Hematopoietic multipotent progenitor cell treated with erythropoietin and hydrocortisone succinate and interleukin-3 and kit ligand, for 15 days (in vitro differentiated cells): ENCODE data around the gene RTL10.
"Not testable (repeated sequence)": the region's sequence is repeated elsewhere in the genome, so short reads cannot be mapped to it uniquely, and the experiment has no call there.

Source experiments
- DNase-seq: peaks from one replicate; pipeline ENCODE4 v3.0.0-alpha.2; 2015; ENCODE audit warnings: low spot score

The RTL10 gene

DNA sequence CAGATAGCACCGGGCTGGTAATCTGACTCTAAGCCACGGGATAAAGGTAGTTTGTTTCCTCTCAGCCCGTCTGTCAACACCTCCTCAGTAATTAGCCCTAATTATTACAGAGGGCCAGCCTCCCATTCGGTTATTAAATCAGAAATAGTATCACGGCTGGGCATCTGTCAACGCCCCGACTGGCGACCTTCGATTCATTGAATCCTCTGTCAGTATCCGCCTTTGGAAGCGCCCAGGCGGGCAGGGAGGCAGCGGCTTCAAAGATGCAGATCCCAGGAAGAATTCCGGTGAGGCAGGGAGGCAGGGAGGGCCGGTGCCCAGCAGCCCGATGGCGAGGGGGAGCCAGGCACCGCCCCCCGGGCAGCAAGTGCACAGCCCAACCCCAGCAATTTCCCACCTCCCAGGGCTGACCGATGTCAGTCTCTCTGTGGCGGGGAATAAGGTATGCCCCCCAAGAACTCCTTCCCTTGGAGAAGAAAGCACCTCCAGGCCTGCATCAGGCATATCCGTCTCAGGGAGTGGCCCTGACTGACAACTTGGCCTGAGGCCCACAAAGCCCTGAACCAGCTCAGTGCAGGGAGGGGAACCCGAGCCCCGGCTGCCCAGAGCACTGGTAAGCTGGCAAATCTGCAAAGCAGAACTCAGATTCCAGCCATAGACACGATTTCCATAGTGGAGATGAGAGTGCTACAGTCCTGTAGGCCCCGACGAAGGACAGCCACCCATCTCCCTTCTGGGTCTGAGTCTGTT lies 11.4 kb downstream of the RTL10 start:
- DNase-seq, result no peak

DNA sequence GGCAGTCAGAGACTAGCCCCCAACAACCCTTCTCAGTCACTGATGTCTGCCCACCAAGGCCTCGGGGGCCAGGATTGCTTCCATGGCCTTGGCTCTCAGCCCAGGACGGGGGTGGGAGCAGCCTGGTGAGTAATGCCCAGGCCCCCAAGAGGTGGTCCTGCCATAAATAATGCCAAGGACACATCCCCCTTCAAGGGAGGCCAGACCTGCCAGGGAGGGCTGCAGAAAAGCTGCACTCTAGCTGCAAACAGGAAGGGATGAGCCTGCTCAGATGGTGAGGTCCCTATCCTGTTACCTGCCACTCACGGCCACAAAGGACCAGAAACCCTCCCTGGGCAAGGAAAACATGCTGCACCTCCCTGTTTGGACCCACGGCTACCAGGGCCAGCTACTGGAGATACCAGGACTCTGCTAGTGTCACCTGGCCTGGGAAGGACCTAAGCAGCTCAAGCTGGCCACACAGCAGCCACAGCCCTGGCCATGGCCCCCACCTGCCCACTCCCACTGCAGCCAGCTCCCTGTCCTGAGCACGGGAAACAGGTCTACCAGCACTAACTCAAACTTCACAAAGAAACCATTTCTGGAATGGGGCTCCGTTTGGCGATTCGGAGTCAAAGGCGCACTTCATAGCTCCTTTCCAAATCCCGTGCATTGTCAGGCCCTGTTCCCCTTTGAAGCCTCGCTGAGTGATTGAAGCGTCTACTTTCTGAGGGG lies 12.1 kb downstream of the RTL10 start:
- DNase-seq, result no peak

DNA sequence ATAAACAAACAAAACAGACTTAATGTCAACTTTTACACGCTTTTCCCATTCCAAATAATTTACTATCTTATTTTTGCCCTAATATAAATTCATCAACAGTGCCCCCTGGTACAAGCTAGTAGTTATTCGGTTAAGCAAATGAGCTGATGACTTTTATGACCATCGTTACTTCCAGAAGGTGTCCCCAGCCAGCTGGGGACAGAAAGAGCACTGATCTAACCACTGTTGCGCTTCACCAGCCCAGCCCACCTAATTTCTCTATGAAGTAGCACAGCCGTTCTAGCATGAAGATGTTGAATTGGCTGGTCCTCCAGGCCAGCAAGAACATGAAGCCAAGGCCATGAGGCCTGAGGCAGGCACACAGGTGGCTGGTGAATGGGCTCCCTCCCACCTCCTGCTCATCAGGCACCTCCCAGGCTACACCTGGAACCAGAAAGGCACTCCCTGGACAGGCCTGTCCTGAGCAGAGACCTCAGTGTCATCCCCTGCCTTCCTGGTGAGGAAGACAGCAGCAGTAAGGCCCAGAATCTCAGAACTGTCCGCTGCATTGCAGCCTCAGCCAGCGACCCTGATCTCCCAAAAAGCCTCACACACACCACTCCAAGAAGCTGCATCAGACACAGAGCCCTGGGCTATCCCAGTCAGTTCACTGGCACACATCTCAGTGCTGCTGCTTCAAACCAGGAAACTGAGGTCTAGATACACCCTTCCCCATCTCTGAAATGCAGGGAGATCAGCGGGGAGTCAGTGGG lies 12.9 kb downstream of the RTL10 start:
- no peak for DNase-seq

DNA sequence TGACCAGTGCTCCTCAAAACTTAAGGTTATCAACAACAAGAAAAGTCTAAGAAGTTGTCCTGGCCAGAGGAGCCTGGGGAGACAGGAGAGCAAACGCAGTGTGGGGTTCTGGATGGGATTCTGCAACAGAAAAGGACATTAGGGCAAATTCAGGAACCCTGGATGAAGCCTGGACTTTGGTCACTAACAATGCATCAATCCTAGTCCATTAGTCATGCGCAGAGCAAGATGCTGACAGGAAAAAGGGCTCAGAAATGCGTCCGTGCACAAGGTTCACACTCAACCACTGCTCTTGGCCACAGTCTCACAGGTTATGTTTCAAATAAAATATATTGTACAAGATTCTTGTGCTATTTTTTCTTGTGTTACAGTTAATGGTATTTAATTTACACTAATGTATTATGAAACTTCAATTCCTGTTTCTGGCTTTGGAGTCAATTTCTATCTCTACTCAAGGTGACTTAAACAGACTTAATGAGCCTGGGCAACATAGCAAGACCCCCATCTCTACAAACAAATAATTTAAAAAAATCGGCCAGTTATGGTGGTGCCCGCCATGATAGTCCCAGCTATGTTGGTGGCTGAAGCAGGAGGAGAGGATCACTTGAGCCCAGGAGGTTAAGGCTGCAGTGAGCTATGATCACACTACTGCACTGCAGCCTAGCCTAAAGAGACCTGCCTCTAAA lies 13.6 kb downstream of the RTL10 start:
- no peak for DNase-seq

DNA sequence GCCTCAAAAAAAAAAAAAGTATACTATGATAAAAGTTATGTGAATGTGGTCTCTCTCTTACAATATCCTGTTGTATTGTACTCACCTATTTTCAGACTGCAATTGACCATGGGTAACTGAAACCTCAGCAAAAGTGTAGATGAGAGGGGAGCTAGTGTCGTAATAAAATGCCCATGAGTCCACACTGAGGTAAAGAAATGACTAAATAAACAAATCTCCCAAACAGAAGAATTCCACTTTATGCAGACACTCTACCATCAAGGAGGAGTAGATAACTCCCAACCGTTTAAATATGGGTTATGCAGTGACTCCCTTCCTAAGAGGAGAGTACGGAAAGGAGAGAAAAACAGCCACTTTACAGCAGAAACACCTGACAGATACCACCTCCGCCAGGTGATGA lies 14.6 kb downstream of the RTL10 start:
- no peak for DNase-seq

DNA sequence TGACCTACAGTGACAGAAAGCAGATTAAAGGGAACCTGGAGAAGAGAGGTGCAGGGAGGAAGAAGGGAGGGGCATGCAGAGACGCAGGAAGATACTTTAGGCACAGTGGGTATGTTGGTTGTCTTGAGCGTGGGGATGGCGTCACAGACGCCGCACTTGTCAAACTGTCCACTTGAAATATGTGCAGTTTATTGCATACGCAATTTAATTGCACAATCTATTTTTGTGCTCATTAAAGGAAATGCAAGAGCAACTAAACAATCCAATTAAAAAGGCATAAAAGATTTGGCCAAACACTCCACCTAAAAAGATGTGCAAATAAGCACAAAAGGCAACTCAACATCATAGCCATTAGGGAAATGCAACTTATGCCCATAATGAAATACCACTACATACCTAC lies 16.8 kb downstream of the RTL10 start:
- DNase-seq, result no peak

DNA sequence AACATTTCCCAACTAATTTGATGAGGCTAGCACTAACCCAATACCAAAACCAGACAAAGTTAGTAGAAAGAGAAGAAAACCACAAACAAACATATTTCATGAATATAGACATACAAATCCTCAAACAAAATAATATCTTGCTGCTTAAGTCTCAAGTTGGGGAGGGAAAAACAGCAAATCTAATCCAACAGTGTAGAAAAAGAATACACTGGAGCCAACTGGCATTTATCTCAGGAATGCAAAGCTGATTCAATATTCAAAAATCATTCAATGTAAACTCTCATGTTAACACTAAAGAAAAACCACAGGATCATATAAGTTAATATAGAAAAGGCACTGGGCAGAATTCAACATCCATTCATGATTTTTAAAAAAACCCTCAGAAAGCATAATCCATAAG lies 18.2 kb downstream of the RTL10 start:
- no peak for DNase-seq

DNA sequence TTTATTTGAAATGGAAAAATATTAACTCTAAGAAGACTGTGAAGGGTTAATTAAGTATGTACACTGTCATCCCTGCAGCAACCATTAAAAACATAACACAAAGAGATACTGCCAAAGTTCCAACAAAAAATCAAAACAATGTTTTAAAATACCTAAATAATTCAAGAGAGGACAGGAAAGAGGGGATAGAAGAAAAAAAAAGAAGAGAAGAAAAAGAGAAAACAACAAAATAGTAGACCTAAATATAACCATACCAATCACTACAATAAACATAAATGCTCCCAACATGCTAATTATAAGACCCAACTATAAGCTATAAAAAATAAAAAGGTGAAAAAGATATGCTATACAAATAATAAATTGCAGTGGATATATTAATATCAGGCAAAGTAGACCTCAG lies 20.1 kb downstream of the RTL10 start:
- DNase-seq, result no peak

DNA sequence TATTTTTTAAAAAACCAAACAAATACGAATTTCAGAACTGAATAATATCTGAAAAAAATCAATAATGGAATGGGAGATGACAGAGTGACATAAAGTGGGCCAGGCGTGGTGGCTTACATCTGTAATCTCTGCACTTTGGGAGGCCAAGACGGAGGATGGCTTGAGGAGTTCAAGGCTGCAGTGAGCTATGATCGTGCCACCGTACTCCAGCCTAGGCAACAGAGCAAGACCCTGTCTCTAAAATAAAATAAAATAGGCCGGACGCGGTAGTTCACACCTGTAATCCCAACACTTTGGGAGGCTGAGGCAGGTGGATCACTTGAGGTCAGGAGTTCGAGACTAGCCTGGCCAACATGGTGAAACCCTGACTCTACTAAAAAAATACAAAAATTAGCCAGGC lies 21.3 kb downstream of the RTL10 start:
- DNase-seq, result not testable (repeated sequence)

DNA sequence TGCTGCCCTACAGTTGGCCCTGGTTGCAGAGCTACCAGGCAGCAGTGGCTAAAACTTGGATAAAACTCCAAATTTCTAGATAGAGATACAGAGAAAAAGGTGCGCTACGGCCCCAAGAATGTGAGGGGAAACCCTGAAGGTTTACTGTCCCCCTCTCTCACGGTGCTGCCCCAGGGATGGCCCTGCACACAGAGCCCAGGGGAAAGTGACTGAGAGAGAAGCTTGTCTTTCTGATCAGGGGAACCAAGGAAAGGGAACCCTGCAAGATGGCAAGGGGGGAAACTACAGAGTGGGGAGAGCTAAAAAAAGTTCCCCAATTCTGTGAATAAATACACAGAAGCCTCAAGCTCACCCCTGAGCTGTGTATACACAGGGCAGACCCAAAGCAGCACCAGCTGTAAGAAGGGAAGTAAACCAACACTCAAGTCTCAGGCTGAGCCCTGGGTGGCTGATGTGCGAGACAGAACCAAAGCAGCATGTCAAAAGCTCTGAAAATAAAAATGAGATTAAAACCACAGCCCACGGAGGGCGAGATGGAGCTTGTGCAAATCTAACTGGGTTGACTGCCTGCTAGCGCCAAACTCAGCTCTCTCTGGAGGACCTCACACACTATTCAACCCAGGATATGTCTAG lies 22.1 kb downstream of the RTL10 start:
- DNase-seq, result no peak

DNA sequence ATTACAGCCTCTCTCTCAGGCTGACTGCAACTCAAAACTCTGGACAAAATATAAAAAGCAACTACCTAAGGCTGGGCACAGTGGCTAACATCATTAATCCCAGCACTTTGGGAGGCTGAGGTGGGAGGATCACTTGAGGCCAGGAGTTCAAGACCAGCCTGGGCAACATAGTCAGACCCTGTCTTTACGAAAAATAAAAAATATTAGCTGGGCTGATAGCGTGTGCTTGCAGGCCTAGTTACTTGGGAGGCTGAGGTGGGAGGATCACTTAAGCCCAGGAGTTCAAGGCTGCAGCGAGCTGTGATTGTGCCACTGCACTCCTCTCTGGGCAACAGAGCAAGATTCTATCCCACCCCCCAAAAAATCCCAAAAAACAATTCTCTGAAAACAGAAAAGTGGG lies 22.7 kb downstream of the RTL10 start:
- not testable (repeated sequence) for DNase-seq

DNA sequence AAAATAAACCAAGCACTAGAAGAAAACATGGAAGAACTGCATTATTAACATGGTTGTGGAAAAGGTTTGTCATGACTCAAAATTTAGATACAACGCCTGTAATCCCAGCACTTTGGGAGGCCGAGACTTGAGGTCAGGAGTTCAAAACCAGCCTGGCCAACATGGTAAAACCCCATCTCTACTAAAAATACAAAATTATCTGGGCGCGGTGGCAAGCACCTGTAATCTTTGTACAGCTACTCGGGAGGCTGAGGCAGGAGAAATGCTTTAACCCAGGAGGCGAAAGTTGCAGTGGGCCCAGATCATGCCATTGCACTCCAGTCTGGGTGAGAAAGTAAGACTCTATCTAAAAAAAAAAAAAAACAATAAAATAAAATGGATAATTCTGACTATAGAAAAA lies 23.7 kb downstream of the RTL10 start:
- DNase-seq, result no peak

DNA sequence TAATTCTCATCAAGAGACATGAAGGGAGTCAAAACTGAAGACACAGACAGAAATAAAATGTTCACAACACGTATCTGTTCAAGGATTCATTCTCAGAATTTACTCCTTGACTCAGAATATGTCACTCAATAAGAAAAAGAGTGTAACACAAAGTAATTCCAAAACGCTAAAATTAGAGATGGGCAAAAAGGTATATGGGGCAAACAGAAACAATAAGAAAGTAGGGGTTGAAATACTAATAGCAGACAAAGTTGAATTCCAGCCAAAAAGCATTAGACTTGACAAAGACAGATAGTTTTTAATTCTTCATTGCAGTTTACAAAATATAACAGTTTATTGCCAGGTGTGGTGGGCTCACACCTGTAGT lies 26.7 kb downstream of the RTL10 start:
- DNase-seq, result no peak

DNA sequence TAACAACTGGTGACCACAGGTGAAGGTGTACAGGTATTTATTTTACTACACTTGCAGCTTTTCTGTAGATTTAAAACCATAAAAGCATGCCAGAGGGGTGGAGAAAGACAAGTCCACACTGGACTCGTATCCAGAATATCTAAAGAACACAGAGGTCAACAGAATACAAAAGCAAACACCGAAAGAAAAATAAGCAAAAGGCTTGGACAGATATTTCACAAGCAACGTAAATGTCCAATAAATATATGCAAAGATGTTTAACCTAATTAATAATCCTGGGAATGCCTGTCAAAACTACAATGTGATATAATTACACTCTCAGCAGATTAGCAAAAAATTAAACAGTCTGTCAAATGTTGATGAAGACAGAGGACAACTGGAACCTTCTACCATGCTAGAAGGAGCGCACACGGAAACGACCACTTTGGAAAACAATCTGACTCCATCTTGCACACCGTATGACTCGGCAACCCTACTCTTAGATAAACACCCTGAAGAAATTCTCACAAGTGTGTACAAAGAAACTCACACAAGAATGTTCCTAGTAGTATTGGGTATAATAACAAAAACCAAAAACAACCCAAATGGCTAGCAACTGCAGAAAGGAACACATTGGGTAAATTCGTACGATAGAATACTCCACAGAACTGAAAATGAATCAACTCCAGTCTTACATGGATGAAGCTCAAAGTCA lies 27.2 kb downstream of the RTL10 start:
- no peak for DNase-seq

DNA sequence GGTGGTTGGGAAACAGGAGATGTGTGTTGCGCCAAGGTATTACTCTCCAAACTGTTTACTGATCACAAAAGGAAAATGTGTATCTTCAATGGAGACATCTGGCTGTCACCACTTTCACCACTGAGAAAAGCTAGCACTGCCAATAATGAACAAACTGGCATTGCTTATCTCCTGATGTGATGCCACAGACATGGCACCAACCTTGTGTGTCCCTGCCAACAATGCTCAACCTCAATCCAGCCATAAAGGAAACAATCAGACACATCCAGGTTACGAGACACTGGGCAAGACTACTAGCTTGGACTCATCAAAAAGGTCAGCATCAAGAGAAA lies 28.1 kb downstream of the RTL10 start:
- DNase-seq, result no peak

DNA sequence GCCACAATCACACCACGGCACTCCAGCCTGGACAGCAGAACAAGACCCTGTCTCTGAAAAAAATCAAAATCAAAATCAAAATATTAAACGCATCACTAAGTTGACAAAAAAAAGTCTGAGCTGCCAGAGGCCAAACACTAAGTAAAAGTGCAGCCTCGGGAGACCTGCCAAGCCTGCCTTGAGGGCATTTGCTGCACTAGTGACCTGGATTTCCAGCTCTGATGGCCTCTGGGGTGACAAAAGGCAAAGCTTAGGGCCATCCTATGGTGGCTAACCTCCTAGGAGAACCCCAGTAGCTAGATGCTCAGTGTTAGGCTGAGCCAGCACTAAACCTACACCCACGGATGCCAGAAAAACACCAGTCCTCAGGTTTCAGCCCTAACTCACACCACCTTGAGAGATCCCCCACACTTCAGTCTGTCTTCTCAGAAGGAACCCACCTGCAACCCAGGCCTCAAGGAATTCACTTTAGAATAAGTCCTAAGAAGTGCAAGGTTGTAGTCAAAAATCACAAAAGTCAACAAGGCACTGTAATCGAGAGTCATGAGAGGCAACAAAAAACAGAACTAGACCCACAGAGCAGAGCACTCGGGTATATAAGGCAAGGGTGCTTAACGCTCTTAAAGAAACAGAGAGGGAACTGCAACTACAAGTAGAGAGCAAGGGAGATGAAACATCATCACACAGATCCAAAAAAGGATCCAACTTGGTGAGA lies 28.6 kb downstream of the RTL10 start:
- DNase-seq, result no peak

DNA sequence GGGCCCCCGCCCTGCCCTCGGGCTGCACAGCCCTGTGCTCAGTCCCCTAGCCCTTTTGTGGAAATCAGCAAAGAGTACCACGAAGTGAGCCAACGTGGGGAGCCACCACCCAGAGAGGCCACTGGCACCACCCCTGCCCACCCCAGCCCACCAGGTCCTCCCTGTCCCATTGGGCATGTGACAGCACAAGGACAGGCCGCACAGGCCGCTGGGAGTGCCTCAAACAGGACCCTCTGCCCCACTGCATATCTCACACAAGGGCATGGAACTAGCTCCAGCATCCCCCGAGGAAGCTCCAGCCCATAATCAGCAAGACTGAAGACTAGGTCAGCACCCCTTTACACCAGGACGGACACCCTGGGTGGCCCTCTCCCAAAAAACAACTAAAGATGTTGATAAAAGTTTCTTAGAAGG lies 29.7 kb downstream of the RTL10 start:
- no peak for DNase-seq

DNA sequence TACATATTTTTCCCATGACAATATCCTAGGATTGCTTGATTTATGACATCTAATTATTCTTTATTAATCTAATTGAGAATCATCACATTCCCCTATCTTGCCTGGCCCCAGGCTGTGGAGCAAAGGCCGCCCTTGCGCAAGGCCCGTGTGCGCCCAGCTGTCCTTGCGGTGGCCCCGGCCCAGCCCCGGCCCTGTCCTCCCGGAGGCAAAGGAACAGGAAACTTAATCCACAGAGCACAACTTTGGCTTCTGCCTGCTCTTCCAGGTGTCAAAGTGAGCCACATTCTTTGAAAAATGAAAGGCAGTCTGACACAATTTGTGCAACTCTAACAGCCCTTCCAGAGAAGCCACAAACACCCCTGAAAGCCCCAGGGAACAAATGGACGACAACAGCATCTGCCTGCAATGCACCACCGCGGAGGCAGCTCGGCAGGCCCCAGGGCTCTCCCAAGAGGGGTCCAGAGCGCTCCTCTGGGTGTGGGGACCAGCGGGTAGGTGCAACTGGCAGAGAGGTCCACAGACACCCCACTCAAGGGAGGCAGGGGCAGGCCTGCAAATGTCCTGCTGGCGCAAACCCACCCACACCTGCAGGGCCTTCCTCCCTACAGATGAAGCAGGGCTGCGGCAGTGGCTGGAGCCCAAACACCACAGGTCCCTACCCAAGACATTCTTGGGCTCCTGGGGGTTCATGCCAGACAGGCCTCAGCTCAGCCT lies 30.3 kb downstream of the RTL10 start:
- DNase-seq, result no peak

DNA sequence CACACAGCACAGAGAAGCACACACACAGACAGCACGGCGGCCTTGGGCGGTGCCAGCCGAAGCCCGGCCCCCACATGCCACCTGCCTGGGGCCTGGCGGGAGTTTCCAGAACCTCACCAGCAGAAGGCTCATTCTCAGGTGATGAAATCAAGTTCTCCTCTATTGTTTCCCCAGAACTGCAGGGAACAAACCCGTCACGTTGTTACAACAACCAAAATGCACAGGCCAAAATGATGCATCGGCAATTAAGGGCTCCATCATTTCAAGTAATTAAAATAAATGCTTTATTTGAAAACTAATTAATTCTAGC lies 30.8 kb downstream of the RTL10 start:
- no peak for DNase-seq

DNA sequence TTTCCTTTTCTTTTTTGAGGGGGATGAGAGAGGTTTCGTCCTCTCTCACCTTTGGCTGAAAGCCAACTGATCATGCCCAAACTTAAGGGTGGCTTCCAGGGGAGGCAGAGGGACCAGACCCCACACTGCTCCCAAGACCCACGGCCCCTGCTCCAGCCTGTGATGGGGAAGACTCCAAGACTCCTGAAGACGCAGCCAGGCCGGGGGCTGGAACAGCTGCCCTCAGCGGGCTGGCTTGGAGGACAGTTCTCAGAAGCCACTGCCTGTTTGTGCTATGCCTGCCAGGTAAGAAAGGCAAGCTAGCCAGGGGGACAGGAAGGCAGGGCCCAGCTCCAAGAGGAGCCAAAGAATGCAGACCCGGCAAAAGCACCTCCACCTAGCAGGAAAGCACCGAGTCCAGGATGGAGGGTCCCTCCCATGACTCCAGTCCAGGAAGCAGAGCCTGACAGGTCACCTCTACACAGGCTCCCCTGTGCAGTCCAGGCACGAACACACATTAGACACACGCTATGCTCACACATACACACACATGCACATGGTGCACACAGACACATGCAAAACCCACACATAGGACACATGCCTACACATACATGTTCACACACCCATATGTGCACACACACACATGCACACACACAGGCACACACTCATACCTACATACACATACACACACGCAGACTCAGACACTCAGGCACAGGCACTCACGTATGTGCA lies 31.3 kb downstream of the RTL10 start:
- DNase-seq, result no peak
